Measurements from ENCODE around the gene GPR132.

Gene GPR132

GRCh38 chr14:105095236-105095805, 30.1 kb upstream of the GPR132 start:
- H3K4me3 ChIP-seq (ENCODE audit: low read length) = no peak overlapping the region

GRCh38 chr14:105094193-105094907, 29.1 kb upstream of the GPR132 start:
- no peak overlapping the region; the same call in 1 of the 2 replicates for H3K4me3 ChIP-seq (ENCODE audit: low read length)
- TF ChIP-seq ZNF274 (IDR thresholded peaks at IDR 0.05; ENCODE audit: low read depth, low read length) = no peak

More at GRCh38 chr14:105095236-105095805, 30.1 kb upstream of the GPR132 start:
- no peak for TF ChIP-seq ZNF274 (IDR thresholded peaks at IDR 0.05; ENCODE audit: low read depth, low read length)

- TF ChIP-seq ZNF274 (IDR thresholded peaks at IDR 0.05; ENCODE audit: low read depth, low read length) = no peak
- H3K4me3 ChIP-seq (ENCODE audit: low read length) = peak overlapping the region; percentile 65; the same call in 1 of the 2 replicates
These were observed 28.4 kb upstream of the GPR132 start for GRCh38 chr14:105093431-105094192.

GRCh38 chr14:105093038-105093430, 27.8 kb upstream of the GPR132 start:
- no peak for TF ChIP-seq ZNF274 (IDR thresholded peaks at IDR 0.05; ENCODE audit: low read depth, low read length)
- peak overlapping the region; percentile 65; the same call in 1 of the 2 replicates for H3K4me3 ChIP-seq (ENCODE audit: low read length)

GRCh38 chr14:105092171-105093037, 27.2 kb upstream of the GPR132 start:
- no peak for TF ChIP-seq ZNF274 (IDR thresholded peaks at IDR 0.05; ENCODE audit: low read depth, low read length)
- peak overlapping the region; percentile 65; the same call in 1 of the 2 replicates for H3K4me3 ChIP-seq (ENCODE audit: low read length)

- TF ChIP-seq ZNF274 (IDR thresholded peaks at IDR 0.05; ENCODE audit: low read depth, low read length) = no peak
- H3K4me3 ChIP-seq (ENCODE audit: low read length) = no peak overlapping the region
These were observed 26.4 kb upstream of the GPR132 start for GRCh38 chr14:105091517-105092170.

- H3K4me3 ChIP-seq (ENCODE audit: low read length) = no peak overlapping the region
- no peak for TF ChIP-seq ZNF274 (IDR thresholded peaks at IDR 0.05; ENCODE audit: low read depth, low read length)
These were observed 25.9 kb upstream of the GPR132 start for GRCh38 chr14:105091054-105091516.

GRCh38 chr14:105090493-105091053, 25.3 kb upstream of the GPR132 start:
- TF ChIP-seq ZNF274 (IDR thresholded peaks at IDR 0.05; ENCODE audit: low read depth, low read length) = no peak
- H3K4me3 ChIP-seq (ENCODE audit: low read length) = no peak overlapping the region

GRCh38 chr14:105089746-105090492, 24.7 kb upstream of the GPR132 start:
- TF ChIP-seq ZNF274 (IDR thresholded peaks at IDR 0.05; ENCODE audit: low read depth, low read length) = no peak
- no peak overlapping the region for H3K4me3 ChIP-seq (ENCODE audit: low read length)

- no peak overlapping the region for H3K4me3 ChIP-seq (ENCODE audit: low read length)
- TF ChIP-seq ZNF274 (IDR thresholded peaks at IDR 0.05; ENCODE audit: low read depth, low read length) = no peak
These were observed 23.8 kb upstream of the GPR132 start for GRCh38 chr14:105088812-105089745.
